Stomach (tissue), 4 donors: ENCODE data around the gene EFCAB13.

Experiments used
- EP300 ChIP-seq: sonication (generic); formaldehyde crosslinking; IDR thresholded peaks from one replicate; pipeline ENCODE4 v1.6.1; 2017; ENCODE audit warnings: antibody characterized with exemption
- POLR2A ChIP-seq, 4 donors: fragments of 450-650 bp; IDR thresholded peaks; one replicate each; pipeline ENCODE4 v1.6.1; 2016; ENCODE audit warnings: antibody characterized with exemption in 4 of 4, control low read depth in 2 of 4, mild to moderate bottlenecking in 1 of 4, moderate library complexity in 1 of 4
- POLR2AphosphoS5 ChIP-seq, 3 donors: sonication (generic); formaldehyde crosslinking; IDR thresholded peaks; one replicate each; pipeline ENCODE4 v1.6.1; 2016; ENCODE audit warnings: antibody characterized with exemption in 3 of 3
- TF ChIP-seq, protein P1 (sequence below), 7 experiments: fragments of 450-650 bp in 4 of 7; fragments of 200-600 bp in 3 of 7; sonication (generic) in 3 of 7; IDR thresholded peaks; one replicate each; pipeline ENCODE4 v1.5.1; 2016 to 2019; ENCODE audit warnings: antibody characterized with exemption in 7 of 7, control low read depth in 2 of 7, mild to moderate bottlenecking in 1 of 7

DNA sequence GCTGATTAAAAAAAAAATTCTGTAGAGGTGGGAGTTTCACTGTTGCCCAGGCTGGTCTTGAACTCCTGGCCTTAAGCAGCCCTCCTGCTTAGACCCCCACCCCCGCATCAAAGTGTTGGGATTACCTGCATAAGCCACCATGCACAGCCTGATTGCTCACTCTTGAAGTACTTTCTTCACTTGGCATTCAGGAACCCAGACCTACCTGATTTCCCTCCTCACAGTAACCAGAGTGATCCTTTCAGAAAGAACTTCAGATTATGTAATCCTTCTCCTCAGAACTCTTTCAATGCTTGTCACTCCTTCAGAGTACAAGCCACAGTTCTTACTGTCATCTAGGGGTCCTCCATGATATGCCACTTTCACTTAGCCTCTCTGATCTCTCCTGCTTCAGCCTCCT is 1.4 kb downstream of the EFCAB13 start:
- TF ChIP-seq, protein P1, sequence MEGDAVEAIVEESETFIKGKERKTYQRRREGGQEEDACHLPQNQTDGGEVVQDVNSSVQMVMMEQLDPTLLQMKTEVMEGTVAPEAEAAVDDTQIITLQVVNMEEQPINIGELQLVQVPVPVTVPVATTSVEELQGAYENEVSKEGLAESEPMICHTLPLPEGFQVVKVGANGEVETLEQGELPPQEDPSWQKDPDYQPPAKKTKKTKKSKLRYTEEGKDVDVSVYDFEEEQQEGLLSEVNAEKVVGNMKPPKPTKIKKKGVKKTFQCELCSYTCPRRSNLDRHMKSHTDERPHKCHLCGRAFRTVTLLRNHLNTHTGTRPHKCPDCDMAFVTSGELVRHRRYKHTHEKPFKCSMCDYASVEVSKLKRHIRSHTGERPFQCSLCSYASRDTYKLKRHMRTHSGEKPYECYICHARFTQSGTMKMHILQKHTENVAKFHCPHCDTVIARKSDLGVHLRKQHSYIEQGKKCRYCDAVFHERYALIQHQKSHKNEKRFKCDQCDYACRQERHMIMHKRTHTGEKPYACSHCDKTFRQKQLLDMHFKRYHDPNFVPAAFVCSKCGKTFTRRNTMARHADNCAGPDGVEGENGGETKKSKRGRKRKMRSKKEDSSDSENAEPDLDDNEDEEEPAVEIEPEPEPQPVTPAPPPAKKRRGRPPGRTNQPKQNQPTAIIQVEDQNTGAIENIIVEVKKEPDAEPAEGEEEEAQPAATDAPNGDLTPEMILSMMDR (IDR thresholded peaks at IDR 0.05): no peak
- TF ChIP-seq POLR2AphosphoS5 (IDR thresholded peaks at IDR 0.05): no peak
- TF ChIP-seq EP300: no peak
- no peak for TF ChIP-seq POLR2A (IDR thresholded peaks at IDR 0.05)
